GM12878 (cell line): ENCODE results near the gene TBC1D10A. TPM values are rescaled to one million over a fixed set of nuclear protein-coding genes. Genes with fewer than 3 reads are reported as not detected.

Source experiments
- BCL11A ChIP-seq: IDR thresholded peaks from 2 replicates; pipeline ENCODE4 v1.6.1; 2011; ENCODE audit warnings: low read depth, low read length
- BCLAF1 ChIP-seq: fragments of 450-650 bp; IDR thresholded peaks from 2 replicates; pipeline ENCODE4 v1.6.1; 2017; ENCODE audit warnings: antibody characterized with exemption, mild to moderate bottlenecking, moderate library complexity
- CTCF ChIP-seq, 3 experiments: IDR thresholded peaks in 2 of 3; conservative IDR thresholded peaks in 1 of 3; 2 replicates each; pipeline ENCODE4 v1.5.1; 2011; ENCODE audit warnings: low read depth in 3 of 3, low read length in 3 of 3, mild to moderate bottlenecking in 3 of 3, control low read depth in 2 of 3, moderate library complexity in 2 of 3, inconsistent platforms in 1 of 3, mixed read lengths in 1 of 3; ENCODE audit not compliant: control insufficient read depth in 2 of 3, insufficient read depth in 1 of 3; ENCODE audit errors: extremely low read depth in 1 of 3
- GABPA ChIP-seq: IDR thresholded peaks from 2 replicates; pipeline ENCODE4 v1.6.1; 2014; ENCODE audit warnings: antibody characterized with exemption, low read depth, mild to moderate bottlenecking, inconsistent platforms
- POLR2AphosphoS2 ChIP-seq: IDR thresholded peaks from 2 replicates; pipeline ENCODE4 v1.6.1; 2011; ENCODE audit warnings: low read depth, mild to moderate bottlenecking, low read length, improper control_type of control experiment, moderate library complexity
- POLR2AphosphoS5 ChIP-seq: IDR thresholded peaks from 2 replicates; pipeline ENCODE4 v1.6.1; 2011; ENCODE audit warnings: mild to moderate bottlenecking, low read length, inconsistent platforms
- PRDM15 ChIP-seq: fragments of 450-650 bp; formaldehyde crosslinking; IDR thresholded peaks from 2 replicates; pipeline ENCODE4 v1.4.0; 2020; ENCODE audit warnings: mild to moderate bottlenecking, moderate library complexity
- TCF3 ChIP-seq: IDR thresholded peaks from 2 replicates; pipeline ENCODE4 v1.6.1; 2012; ENCODE audit warnings: low read depth, mild to moderate bottlenecking, low read length, borderline replicate concordance; ENCODE audit not compliant: insufficient read depth
- ZBED1 ChIP-seq: IDR thresholded peaks from 2 replicates; pipeline ENCODE4 v1.6.1; 2016; ENCODE audit warnings: borderline replicate concordance
- ZBTB11 ChIP-seq: fragments of 450-650 bp; formaldehyde crosslinking; IDR thresholded peaks from 2 replicates; pipeline ENCODE4 v1.5.0; 2022; ENCODE audit warnings: mild to moderate bottlenecking, missing genetic modification characterization
- ZBTB40 ChIP-seq: fragments of 450-650 bp; IDR thresholded peaks from 2 replicates; pipeline ENCODE4 v1.6.1; 2016; ENCODE audit warnings: mild to moderate bottlenecking, moderate library complexity, borderline replicate concordance
- ZNF217 ChIP-seq: fragments of 450-650 bp; IDR thresholded peaks from 2 replicates; pipeline ENCODE4 v1.6.1; 2017; ENCODE audit warnings: antibody characterized with exemption, mild to moderate bottlenecking
- polyA plus RNA-seq, 11 experiments: library from polyadenylated mRNA; depleted of rRNA in 4 of 11; unstranded in 6 of 11; stranded (reverse) in 5 of 11; fragments of >200 nt; fragmentation: Nextera tagmentation in 4 of 11; fragmentation: Illumina TruSeq in 1 of 11; extraction: Ambion mirVana in 4 of 11; extraction: Trizol in 1 of 11; gene quantifications; 1 replicate in 1 of 11; 2 replicates in 10 of 11; pipeline versions ENCODE4 v1.2.1 to v1.2.3, GENCODE V29; 2011 to 2016; ENCODE audit warnings: inconsistent platforms in 2 of 11, missing spikeins in 2 of 11, low read depth in 1 of 11
- total RNA-seq, 4 experiments: library from RNA; depleted of rRNA in 3 of 4; stranded (reverse); fragments of >200 nt in 3 of 4; fragmentation: Illumina TruSeq in 1 of 4; extraction: Trizol in 1 of 4; gene quantifications; 2 replicates each; pipeline versions ENCODE4 v1.2.1 to v1.2.3, GENCODE V29; 2013 to 2021

Gene TBC1D10A
- total and polyA plus RNA-seq, 10 of the 15 experiments (the other 5 are each of a cell fraction or from before 2014, with no cell fraction given): 0.27 to 25.7 (median 15.3) TPM

GRCh38 chr22:30265823-30266444 lies 60.8 kb downstream of the TBC1D10A start (continued):
- TF ChIP-seq BCLAF1 (no peak), TCF3 (0 out of 2 replicates have a peak, but pooled peaks have one; percentile 27), BCL11A (no peak), ZBED1 (no peak), ZNF217 (no peak), ZBTB11 (CRISPR knock-in tag) (no peak), POLR2AphosphoS2 (no peak), PRDM15 (CRISPR knock-in tag) (no peak), ZBTB40 (no peak; the same call in 1 of the 2 replicates), POLR2AphosphoS5 (peak; percentile 87), CTCF (IDR thresholded peaks at IDR 0.05 in 2 of 3, conservative IDR thresholded peaks at IDR 0.05 in 1 of 3; ENCODE audit: control insufficient read depth in 2 of 3, extremely low read depth in 1 of 3, insufficient read depth in 1 of 3, low read depth in 3 of 3, low read length in 3 of 3) (no peak), GABPA (no peak)
